ENCODE results near the gene HIF3A.

- no peak for TF ChIP-seq CTCF (optimal IDR thresholded peaks at IDR 0.05 in 1 of 3, IDR thresholded peaks at IDR 0.05 in 1 of 3, conservative IDR thresholded peaks at IDR 0.05 in 1 of 3; ENCODE audit: extremely low read depth in 1 of 3, insufficient read depth in 2 of 3, low read length in 3 of 3)
- TF ChIP-seq EZH2 (IDR thresholded peaks at IDR 0.05; ENCODE audit: low read length): no peak
Measured at GRCh38 chr19:46303691-46304397, 7.0 kb downstream of the HIF3A start.

Measured in keratinocyte (primary cell).